Loucy (cell line): ENCODE measurements around the gene OSR1.

ENCODE experiments used
- H2AFZ ChIP-seq: fragments of 200-600 bp; sonication (generic); 2 replicates; pipeline ENCODE4 v1.6.0; 2016; ENCODE audit warnings: antibody characterized with exemption, mild to moderate bottlenecking, low read length, moderate library complexity
- H3F3A ChIP-seq: fragments of 200-600 bp; 2 replicates; pipeline ENCODE4 v1.6.0; 2016; ENCODE audit warnings: antibody characterized with exemption, low read depth, mild to moderate bottlenecking
- H3K27me3 ChIP-seq: fragments of 200-600 bp; sonication (generic); 2 replicates; pipeline ENCODE4 v1.6.1; 2014; ENCODE audit warnings: low read length, mild to moderate bottlenecking; ENCODE audit not compliant: insufficient read depth, poor library complexity, severe bottlenecking
- H3K36me3 ChIP-seq: fragments of 200-600 bp; sonication (generic); 2 replicates; pipeline ENCODE4 v1.6.1; 2016; ENCODE audit warnings: low read length; ENCODE audit not compliant: insufficient read depth
- H3K4me1 ChIP-seq: fragments of 200-600 bp; sonication (generic); 2 replicates; pipeline ENCODE4 v1.5.1; 2014; ENCODE audit warnings: low read length, mild to moderate bottlenecking; ENCODE audit not compliant: insufficient read depth, poor library complexity, severe bottlenecking
- H3K4me2 ChIP-seq: fragments of 200-600 bp; sonication (generic); 2 replicates; pipeline ENCODE4 v1.6.0; 2014; ENCODE audit warnings: antibody characterized with exemption, low read length, low read depth, mild to moderate bottlenecking; ENCODE audit not compliant: poor library complexity, severe bottlenecking
- H3K4me3 ChIP-seq: fragments of 200-600 bp; sonication (generic); 2 replicates; pipeline ENCODE4 v1.5.1; 2014; ENCODE audit warnings: low read length, mild to moderate bottlenecking, mixed read lengths; ENCODE audit not compliant: poor library complexity, severe bottlenecking
- H3K79me2 ChIP-seq: fragments of 200-600 bp; sonication (generic); 2 replicates; pipeline ENCODE4 v1.6.1; 2014; ENCODE audit warnings: low read length; ENCODE audit not compliant: insufficient read depth
- H3K9ac ChIP-seq: fragments of 200-600 bp; sonication (generic); 2 replicates; pipeline ENCODE4 v1.6.0; 2014; ENCODE audit warnings: mild to moderate bottlenecking, low read depth, low read length, moderate library complexity; ENCODE audit not compliant: poor library complexity, severe bottlenecking
- H3K9me2 ChIP-seq: fragments of 200-600 bp; sonication (generic); replicated peaks from 2 replicates; pipeline ENCODE4 v1.6.1; 2016; ENCODE audit warnings: low read depth, low read length, mixed read lengths
- H3K9me3 ChIP-seq: fragments of 200-600 bp; sonication (generic); 2 replicates; pipeline ENCODE4 v1.6.1; 2014; ENCODE audit warnings: mild to moderate bottlenecking, antibody characterized with exemption, low read length, low read depth; ENCODE audit not compliant: insufficient read depth
- H4K20me1 ChIP-seq: fragments of 200-600 bp; sonication (generic); 2 replicates; pipeline ENCODE4 v1.6.0; 2014; ENCODE audit warnings: antibody characterized with exemption, low read length, mild to moderate bottlenecking; ENCODE audit not compliant: insufficient read depth, poor library complexity, severe bottlenecking
- EZH2phosphoT487 ChIP-seq: fragments of 200-600 bp; IDR thresholded peaks from 2 replicates; pipeline ENCODE4 v1.6.1; 2018; ENCODE audit warnings: antibody characterized with exemption, mild to moderate bottlenecking, moderate library complexity, borderline replicate concordance
- TF ChIP-seq, protein P1 (sequence below): fragments of 200-600 bp; sonication (generic); conservative IDR thresholded peaks from 2 replicates; pipeline ENCODE4 v1.5.1; 2014; ENCODE audit warnings: mild to moderate bottlenecking, antibody characterized with exemption, low read length

OSR1 gene

GRCh38 chr2:19301706-19302105 lies 56.7 kb downstream of the OSR1 start:
- Histone ChIP-seq H3K4me2 (no peak overlapping the region), H4K20me1 (no peaks in the 10 kb centered on the region), H3K79me2 (no peaks in the 10 kb centered on the region), H3K4me3 (no peak overlapping the region), H3F3A (no peaks in the 10 kb centered on the region), H3K9me2 (no peaks in the 10 kb centered on the region), H3K9me3 (no peaks in the 10 kb centered on the region), H2AFZ (no peak overlapping the region), H3K36me3 (no peaks in the 10 kb centered on the region), H3K9ac (no peak overlapping the region), H3K4me1 (no peaks in the 10 kb centered on the region), H3K27me3 (no peaks in the 10 kb centered on the region)
- no peak for TF ChIP-seq EZH2phosphoT487
- TF ChIP-seq, protein P1, sequence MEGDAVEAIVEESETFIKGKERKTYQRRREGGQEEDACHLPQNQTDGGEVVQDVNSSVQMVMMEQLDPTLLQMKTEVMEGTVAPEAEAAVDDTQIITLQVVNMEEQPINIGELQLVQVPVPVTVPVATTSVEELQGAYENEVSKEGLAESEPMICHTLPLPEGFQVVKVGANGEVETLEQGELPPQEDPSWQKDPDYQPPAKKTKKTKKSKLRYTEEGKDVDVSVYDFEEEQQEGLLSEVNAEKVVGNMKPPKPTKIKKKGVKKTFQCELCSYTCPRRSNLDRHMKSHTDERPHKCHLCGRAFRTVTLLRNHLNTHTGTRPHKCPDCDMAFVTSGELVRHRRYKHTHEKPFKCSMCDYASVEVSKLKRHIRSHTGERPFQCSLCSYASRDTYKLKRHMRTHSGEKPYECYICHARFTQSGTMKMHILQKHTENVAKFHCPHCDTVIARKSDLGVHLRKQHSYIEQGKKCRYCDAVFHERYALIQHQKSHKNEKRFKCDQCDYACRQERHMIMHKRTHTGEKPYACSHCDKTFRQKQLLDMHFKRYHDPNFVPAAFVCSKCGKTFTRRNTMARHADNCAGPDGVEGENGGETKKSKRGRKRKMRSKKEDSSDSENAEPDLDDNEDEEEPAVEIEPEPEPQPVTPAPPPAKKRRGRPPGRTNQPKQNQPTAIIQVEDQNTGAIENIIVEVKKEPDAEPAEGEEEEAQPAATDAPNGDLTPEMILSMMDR: no peak
